Erythroblast (primary cell): ENCODE data around the gene KLHDC10.
"Not testable (repeated sequence)": the region's sequence is repeated elsewhere in the genome, so short reads cannot be mapped to it uniquely, and the experiment has no call there.

ENCODE experiments used
- GATA1 ChIP-seq: IDR thresholded peaks from 2 replicates; pipeline ENCODE4 v1.6.1; 2011; ENCODE audit warnings: low read depth, mild to moderate bottlenecking, control low read depth, low read length, moderate library complexity
- POLR2A ChIP-seq: IDR thresholded peaks from 2 replicates; pipeline ENCODE4 v1.6.1; 2011; ENCODE audit warnings: mild to moderate bottlenecking, low read length

GRCh38 chr7:130083497-130083896 lies 13.2 kb downstream of the KLHDC10 start:
- not testable (repeated sequence) for TF ChIP-seq POLR2A, GATA1
